ENCODE measurements around the gene ZNF518B.

GRCh38 chr4:10454121-10454520 is 3.1 kb downstream of the ZNF518B start:
- TF ChIP-seq CTCF (IDR thresholded peaks at IDR 0.05) (no peak), POLR2AphosphoS5 (IDR thresholded peaks at IDR 0.05; ENCODE audit: low read depth, low read length) (no peak), TAF1 (IDR thresholded peaks at IDR 0.05; ENCODE audit: borderline replicate concordance, low read depth, low read length) (no peak), GABPA (IDR thresholded peaks at IDR 0.05; ENCODE audit: low read depth) (no peak), SIN3A (IDR thresholded peaks at IDR 0.05; ENCODE audit: borderline replicate concordance, low read depth, low read length) (no peak), MAX (IDR thresholded peaks at IDR 0.05; ENCODE audit: low read depth) (no peak), USF2 (IDR thresholded peaks at IDR 0.05; ENCODE audit: borderline replicate concordance, low read depth, low read length) (no peak), RAD21 (IDR thresholded peaks at IDR 0.05; ENCODE audit: low read length) (no peak), RXRA (IDR thresholded peaks at IDR 0.05; ENCODE audit: borderline replicate concordance, low read depth) (no peak), MXI1 (IDR thresholded peaks at IDR 0.05; ENCODE audit: low read depth, low read length) (no peak), ELF1 (IDR thresholded peaks at IDR 0.05) (no peak)
